Stimulated activated naive CD4-positive, alpha-beta T cell (primary cell): ENCODE results near the gene UVRAG.
"Not testable (repeated sequence)": the region's sequence is repeated elsewhere in the genome, so short reads cannot be mapped to it uniquely, and the experiment has no call there.

ENCODE experiments used
- DNase-seq, 6 experiments: peaks; one replicate each; lab custom pipeline; 2025; lab: John Stamatoyannopoulos, UW

UVRAG gene

GRCh38 chr11:75845324-75845723 lies 30.3 kb downstream of the UVRAG start:
- no peak for DNase-seq

- no peak for DNase-seq
These were observed 34.9 kb downstream of the UVRAG start for GRCh38 chr11:75849894-75850293.

- DNase-seq: no peak
These were observed 35.8 kb downstream of the UVRAG start for GRCh38 chr11:75850787-75851186.

GRCh38 chr11:75851203-75851602 lies 36.2 kb downstream of the UVRAG start:
- no peak for DNase-seq

- no peak for DNase-seq
These were observed 37.5 kb downstream of the UVRAG start for GRCh38 chr11:75852406-75853017.

- DNase-seq: not testable (repeated sequence)
These were observed 38.6 kb downstream of the UVRAG start for GRCh38 chr11:75853563-75853962.

GRCh38 chr11:75853971-75854370 lies 39.0 kb downstream of the UVRAG start:
- no peak for DNase-seq

- no peak for DNase-seq
These were observed 40.2 kb downstream of the UVRAG start for GRCh38 chr11:75855206-75855605.

- DNase-seq: no peak
These were observed 41.9 kb downstream of the UVRAG start for GRCh38 chr11:75856912-75857311.

- DNase-seq: no peak
These were observed 43.0 kb downstream of the UVRAG start for GRCh38 chr11:75858042-75858441.

- DNase-seq: no peak
These were observed 43.6 kb downstream of the UVRAG start for GRCh38 chr11:75858613-75859012.

GRCh38 chr11:75859614-75860013 lies 44.6 kb downstream of the UVRAG start:
- DNase-seq: no peak

GRCh38 chr11:75862437-75862836 lies 47.4 kb downstream of the UVRAG start:
- DNase-seq: no peak

GRCh38 chr11:75867778-75868374 lies 52.9 kb downstream of the UVRAG start:
- peak in 5 of 6 experiments; percentile 8 to 68 (median 31) for DNase-seq

- DNase-seq: no peak
These were observed 54.0 kb downstream of the UVRAG start for GRCh38 chr11:75868990-75869389.

GRCh38 chr11:75869661-75870455 lies 54.8 kb downstream of the UVRAG start:
- DNase-seq: no peak

GRCh38 chr11:75872887-75873416 lies 57.9 kb downstream of the UVRAG start:
- DNase-seq: no peak

GRCh38 chr11:75873417-75874221 lies 58.6 kb downstream of the UVRAG start:
- DNase-seq: no peak

- DNase-seq: no peak
These were observed 59.8 kb downstream of the UVRAG start for GRCh38 chr11:75874684-75875341.

GRCh38 chr11:75877327-75877726 lies 62.3 kb downstream of the UVRAG start:
- not testable (repeated sequence) for DNase-seq

- not testable (repeated sequence) for DNase-seq
These were observed 62.9 kb downstream of the UVRAG start for GRCh38 chr11:75877931-75878330.
